Panc1 (cell line): Measurements from ENCODE around the gene GAGE12F. TPM values are rescaled to one million over a fixed set of nuclear protein-coding genes. Genes with fewer than 3 reads are reported as not detected.
"Not testable (repeated sequence)": the region's sequence is repeated elsewhere in the genome, so short reads cannot be mapped to it uniquely, and the experiment has no call there.

Source experiments
- ATAC-seq: fragments of 200-7000 bp; cut with Tn5 transposase; 2 replicates; pipeline ENCODE4 v1.9.1; 2020; ENCODE audit warnings: mild to moderate bottlenecking, moderate library complexity
- BruUV-seq: library from RNA; stranded (reverse); fragments of 400-500 nt; replicated peaks from 2 replicates; lab custom pipeline; 2021; lab: Mats Ljungman, UMichigan
- CTCF ChIA-PET: fragments of 300-600 bp; sonication (Branson Sonifier 250); formaldehyde crosslinking; loops from one replicate; lab custom pipeline; 2022; ENCODE audit warnings: antibody characterized with exemption; lab: Charles Lee
- POLR2A ChIA-PET: fragments of 300-600 bp; sonication (Branson Sonifier 250); formaldehyde crosslinking; loops from one replicate; lab custom pipeline; 2022; ENCODE audit warnings: antibody characterized with exemption; lab: Charles Lee
- DNase-seq: peaks from one replicate; pipeline ENCODE4 v3.0.0-alpha.2; 2010; ENCODE audit warnings: low read depth, low spot score
- H3K27ac ChIP-seq: 2 replicates; pipeline ENCODE4 v1.5.1; 2011; ENCODE audit warnings: mild to moderate bottlenecking, low read length, inconsistent platforms
- H3K27me3 ChIP-seq: fragments of 200-500 bp; sonication (Bioruptor generic); 2 replicates; pipeline ENCODE4 v1.6.0; 2014; ENCODE audit warnings: low read length, inconsistent platforms; ENCODE audit not compliant: control insufficient read depth, insufficient read depth
- H3K36me3 ChIP-seq: fragments of 200-500 bp; sonication (Bioruptor generic); 2 replicates; pipeline ENCODE4 v1.5.1; 2014; ENCODE audit warnings: inconsistent platforms, mild to moderate bottlenecking, low read length, moderate library complexity; ENCODE audit not compliant: control insufficient read depth, insufficient read depth
- H3K4me1 ChIP-seq: 2 replicates; pipeline ENCODE4 v1.5.1; 2011; ENCODE audit warnings: inconsistent platforms, mild to moderate bottlenecking, low read length, moderate library complexity; ENCODE audit not compliant: control insufficient read depth, insufficient read depth
- H3K4me3 ChIP-seq, 2 experiments: 2 replicates each; pipeline ENCODE4 v1.5.1; 2011 to 2012; ENCODE audit warnings: low read depth in 2 of 2, low read length in 2 of 2, mild to moderate bottlenecking in 2 of 2, inconsistent platforms in 1 of 2, moderate library complexity in 1 of 2
- H3K9me3 ChIP-seq: fragments of 200-500 bp; sonication (Bioruptor generic); 2 replicates; pipeline ENCODE4 v1.5.1; 2014; ENCODE audit warnings: low read depth, mild to moderate bottlenecking, inconsistent platforms, low read length, moderate library complexity; ENCODE audit not compliant: control insufficient read depth, insufficient read depth
- in situ Hi-C: cut with HindIII; loops from 2 replicates; pipeline ENCODE4 v1.10.0; 2016; ENCODE audit warnings: low sequenced_read_pairs, low pct_unique_long_range_greater_than_20kb
- intact Hi-C: fragments of 100-400 bp; cut with micrococcal nuclease; formaldehyde crosslinking; loops from one replicate; pipeline ENCODE4 v1.10.0; 2022; ENCODE audit not compliant: unreplicated experiment
- total RNA-seq: library from RNA; stranded (reverse); gene quantifications from one replicate; pipeline ENCODE4 v1.2.1, GENCODE V29; 2021; ENCODE audit not compliant: unreplicated experiment

Gene GAGE12F
- total RNA-seq, 1 experiment from 2014 or later, result 0.49 TPM

DNA sequence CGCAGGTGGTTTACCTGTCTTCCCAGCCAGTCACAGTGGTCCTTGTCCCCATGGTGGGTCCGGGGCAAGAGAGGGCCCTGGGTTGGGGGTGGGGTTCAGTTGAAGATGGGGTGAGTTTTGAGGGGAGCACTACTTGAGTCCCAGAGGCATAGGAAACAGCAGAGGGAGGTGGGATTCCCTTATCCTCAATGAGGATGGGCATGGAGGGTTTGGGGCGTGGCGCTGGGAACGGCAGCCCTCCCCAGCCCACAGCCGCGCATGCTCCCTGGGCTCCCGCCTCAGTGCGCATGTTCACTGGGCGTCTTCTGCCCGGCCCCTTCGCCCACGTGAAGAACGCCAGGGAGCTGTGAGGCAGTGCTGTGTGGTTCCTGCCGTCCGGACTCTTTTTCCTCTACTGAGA is 19.0 kb downstream of the GAGE12F start, which contains the start of gene GAGE12H:
TSS of gene GAGE12H (plus strand) at position 301 of the 400 bp plus-strand sequence. CDS start 1,155 bp downstream, outside the sequence.
- H3K4me3 ChIP-seq, intact Hi-C loops, H3K36me3 ChIP-seq, H3K27ac ChIP-seq, H3K9me3 ChIP-seq, H3K4me1 ChIP-seq, CTCF ChIA-PET, POLR2A ChIA-PET, ATAC-seq, H3K27me3 ChIP-seq, in situ Hi-C loops, DNase-seq, BruUV-seq: not testable (repeated sequence)

DNA sequence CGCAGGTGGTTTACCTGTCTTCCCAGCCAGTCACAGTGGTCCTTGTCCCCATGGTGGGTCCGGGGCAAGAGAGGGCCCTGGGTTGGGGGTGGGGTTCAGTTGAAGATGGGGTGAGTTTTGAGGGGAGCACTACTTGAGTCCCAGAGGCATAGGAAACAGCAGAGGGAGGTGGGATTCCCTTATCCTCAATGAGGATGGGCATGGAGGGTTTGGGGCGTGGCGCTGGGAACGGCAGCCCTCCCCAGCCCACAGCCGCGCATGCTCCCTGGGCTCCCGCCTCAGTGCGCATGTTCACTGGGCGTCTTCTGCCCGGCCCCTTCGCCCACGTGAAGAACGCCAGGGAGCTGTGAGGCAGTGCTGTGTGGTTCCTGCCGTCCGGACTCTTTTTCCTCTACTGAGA is 28.6 kb downstream of the GAGE12F start, which contains the start of gene GAGE2A:
TSS of gene GAGE2A (plus strand) at position 301 of the 400 bp plus-strand sequence. CDS start 1,155 bp downstream, outside the sequence.
- H3K36me3 ChIP-seq, ATAC-seq, BruUV-seq, intact Hi-C loops, in situ Hi-C loops, H3K27ac ChIP-seq, H3K4me3 ChIP-seq, DNase-seq, H3K9me3 ChIP-seq, H3K27me3 ChIP-seq, CTCF ChIA-PET, POLR2A ChIA-PET, H3K4me1 ChIP-seq: not testable (repeated sequence)

DNA sequence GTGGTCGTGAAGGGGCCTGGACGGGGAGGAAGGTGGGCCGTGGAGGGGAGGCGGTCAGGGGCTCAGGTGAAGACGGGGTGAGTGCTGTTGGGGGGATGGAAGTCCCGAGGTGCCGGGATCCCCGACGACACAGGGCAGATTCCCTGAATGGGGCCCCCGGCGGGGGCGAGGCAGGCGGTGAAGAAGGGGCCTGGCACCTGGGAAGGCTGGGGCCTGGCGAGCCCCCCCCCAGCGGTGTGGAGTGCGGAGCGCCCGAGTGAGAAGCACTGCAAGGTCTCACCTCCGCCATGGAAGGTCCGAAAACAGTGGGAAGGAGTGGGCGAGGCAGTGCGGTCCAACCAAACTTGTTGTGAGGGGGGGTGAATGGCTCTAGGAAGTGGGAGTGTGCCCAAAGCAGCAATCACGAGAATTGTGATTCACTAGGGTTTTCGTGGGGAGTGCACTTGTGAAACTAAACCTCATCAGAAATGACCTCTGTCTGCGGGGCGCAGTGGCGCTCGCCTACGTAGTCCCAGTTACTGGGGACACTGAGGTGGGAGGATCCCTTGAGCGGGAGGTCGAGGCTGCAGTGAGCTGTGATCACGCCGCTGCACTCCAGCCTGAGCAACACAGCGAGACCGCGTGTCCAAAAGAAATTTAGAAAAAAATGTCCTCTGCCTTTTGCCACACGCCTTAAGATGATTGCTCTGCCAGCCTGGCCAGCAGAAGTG is 29.3 kb downstream of the GAGE12F start:
- DNase-seq, ATAC-seq, H3K4me1 ChIP-seq, H3K9me3 ChIP-seq, CTCF ChIA-PET, H3K27ac ChIP-seq, H3K27me3 ChIP-seq, H3K36me3 ChIP-seq, POLR2A ChIA-PET, BruUV-seq, H3K4me3 ChIP-seq, intact Hi-C loops, in situ Hi-C loops: not testable (repeated sequence)

DNA sequence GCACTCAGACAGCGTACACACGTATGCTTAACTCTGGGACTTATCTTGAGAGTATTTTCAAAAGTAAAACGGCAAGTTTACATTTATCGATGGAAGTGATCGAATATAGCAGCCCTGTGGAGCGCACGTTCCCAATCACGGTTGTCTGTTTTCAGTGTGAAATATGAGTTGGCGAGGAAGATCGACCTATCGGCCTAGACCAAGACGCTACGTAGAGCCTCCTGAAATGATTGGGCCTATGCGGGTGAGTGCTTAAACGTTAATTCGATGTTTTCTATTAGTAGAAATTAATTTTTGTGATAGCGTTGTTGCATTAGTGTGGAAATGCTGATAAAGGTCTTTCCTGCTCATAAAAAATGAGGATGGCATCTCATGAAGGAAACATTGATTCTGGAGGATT is 29.8 kb downstream of the GAGE12F start:
- H3K36me3 ChIP-seq, CTCF ChIA-PET, H3K4me1 ChIP-seq, H3K27ac ChIP-seq, POLR2A ChIA-PET, H3K9me3 ChIP-seq, in situ Hi-C loops, H3K4me3 ChIP-seq, H3K27me3 ChIP-seq, intact Hi-C loops, BruUV-seq, ATAC-seq, DNase-seq: not testable (repeated sequence)

DNA sequence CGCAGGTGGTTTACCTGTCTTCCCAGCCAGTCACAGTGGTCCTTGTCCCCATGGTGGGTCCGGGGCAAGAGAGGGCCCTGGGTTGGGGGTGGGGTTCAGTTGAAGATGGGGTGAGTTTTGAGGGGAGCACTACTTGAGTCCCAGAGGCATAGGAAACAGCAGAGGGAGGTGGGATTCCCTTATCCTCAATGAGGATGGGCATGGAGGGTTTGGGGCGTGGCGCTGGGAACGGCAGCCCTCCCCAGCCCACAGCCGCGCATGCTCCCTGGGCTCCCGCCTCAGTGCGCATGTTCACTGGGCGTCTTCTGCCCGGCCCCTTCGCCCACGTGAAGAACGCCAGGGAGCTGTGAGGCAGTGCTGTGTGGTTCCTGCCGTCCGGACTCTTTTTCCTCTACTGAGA is 38.1 kb downstream of the GAGE12F start, which contains the start of gene GAGE1:
TSS of gene GAGE1 (plus strand) at position 301 of the 400 bp plus-strand sequence. CDS start 1,155 bp downstream, outside the sequence.
- DNase-seq, H3K27me3 ChIP-seq, H3K9me3 ChIP-seq, H3K27ac ChIP-seq, H3K4me1 ChIP-seq, BruUV-seq, POLR2A ChIA-PET, CTCF ChIA-PET, ATAC-seq, intact Hi-C loops, H3K36me3 ChIP-seq, in situ Hi-C loops, H3K4me3 ChIP-seq: not testable (repeated sequence)
